HG02798 (cell line): ENCODE results near the gene GNB5.
"Not testable (repeated sequence)": the region's sequence is repeated elsewhere in the genome, so short reads cannot be mapped to it uniquely, and the experiment has no call there.

Experiments used
- ATAC-seq: cut with Tn5 transposase; IDR thresholded peaks from one replicate; pipeline ENCODE4 v1.9.1; 2021; ENCODE audit warnings: mild to moderate bottlenecking; ENCODE audit not compliant: unreplicated experiment, poor library complexity

GNB5 gene

GRCh38 chr15:52191207-52191606, at the start of gene GNB5:
GNB5 (minus strand) TSS chr15:52191392; CDS start chr15:52184676, 6,716 bp downstream.
- ATAC-seq, result no peak

- no peak for ATAC-seq
Measured at GRCh38 chr15:52240166-52240565, 49.0 kb upstream of the GNB5 start.

- ATAC-seq, result not testable (repeated sequence)
Measured at GRCh38 chr15:52238989-52239525, 47.9 kb upstream of the GNB5 start.

- no peak for ATAC-seq
Measured at GRCh38 chr15:52238149-52238548, 47.0 kb upstream of the GNB5 start.

- ATAC-seq, result no peak
Measured at GRCh38 chr15:52236013-52236412, 44.8 kb upstream of the GNB5 start.

- peak; percentile 53 for ATAC-seq
Measured at GRCh38 chr15:52234596-52235541, 43.7 kb upstream of the GNB5 start.

GRCh38 chr15:52233405-52233804, 42.2 kb upstream of the GNB5 start:
- ATAC-seq, result peak; percentile 33

GRCh38 chr15:52232327-52232726, 41.1 kb upstream of the GNB5 start:
- peak; percentile 59 for ATAC-seq

- ATAC-seq, result no peak
Measured at GRCh38 chr15:52230073-52230472, 38.9 kb upstream of the GNB5 start.

- no peak for ATAC-seq
Measured at GRCh38 chr15:52228921-52229320, 37.7 kb upstream of the GNB5 start.

GRCh38 chr15:52227456-52227855, 36.3 kb upstream of the GNB5 start:
- ATAC-seq, result peak; percentile 86

- no peak for ATAC-seq
Measured at GRCh38 chr15:52225230-52225629, 34.0 kb upstream of the GNB5 start.

- no peak for ATAC-seq
Measured at GRCh38 chr15:52224211-52224610, 33.0 kb upstream of the GNB5 start.

- ATAC-seq, result peak; percentile 51
Measured at GRCh38 chr15:52221730-52222129, 30.5 kb upstream of the GNB5 start.

GRCh38 chr15:52220937-52221660, 29.9 kb upstream of the GNB5 start:
- ATAC-seq, result peak; percentile 22

GRCh38 chr15:52220251-52220650, 29.1 kb upstream of the GNB5 start:
- no peak for ATAC-seq

- no peak for ATAC-seq
Measured at GRCh38 chr15:52218816-52219215, 27.6 kb upstream of the GNB5 start.

- ATAC-seq, result no peak
Measured at GRCh38 chr15:52218371-52218770, 27.2 kb upstream of the GNB5 start.

GRCh38 chr15:52217186-52217585, 26.0 kb upstream of the GNB5 start:
- no peak for ATAC-seq

- ATAC-seq, result no peak
Measured at GRCh38 chr15:52214553-52214952, 23.4 kb upstream of the GNB5 start.

- no peak for ATAC-seq
Measured at GRCh38 chr15:52213206-52213605, 22.0 kb upstream of the GNB5 start.
